GM23338 (cell line): Measurements from ENCODE around the gene PTGIR. TPM values are rescaled to one million over a fixed set of nuclear protein-coding genes. Genes with fewer than 3 reads are reported as not detected.

Experiments
- ATAC-seq: fragments of 200-7000 bp; cut with Tn5 transposase; 3 replicates; pipeline ENCODE4 v1.9.1; 2020
- DNase-seq: peaks from one replicate; pipeline ENCODE4 v3.0.0-alpha.2; 2015; ENCODE audit warnings: low spot score
- H2AFZ ChIP-seq: fragments of 200-600 bp; sonication (generic); 2 replicates; pipeline ENCODE4 v1.8.0; 2016; ENCODE audit warnings: antibody characterized with exemption, mild to moderate bottlenecking, moderate library complexity
- H3F3A ChIP-seq: fragments of 200-600 bp; sonication (generic); replicated peaks from 2 replicates; pipeline ENCODE4 v1.8.0; 2017; ENCODE audit warnings: antibody characterized with exemption, mixed run types, low read depth
- H3K27ac ChIP-seq: fragments of 200-600 bp; sonication (generic); 2 replicates; pipeline ENCODE4 v1.6.1; 2016; ENCODE audit warnings: low read depth
- H3K27me3 ChIP-seq: fragments of 200-600 bp; sonication (generic); 2 replicates; pipeline ENCODE4 v1.8.0; 2016; ENCODE audit warnings: mild to moderate bottlenecking, mixed run types, moderate library complexity; ENCODE audit not compliant: insufficient read depth
- H3K36me3 ChIP-seq: fragments of 200-600 bp; sonication (generic); 2 replicates; pipeline ENCODE4 v1.8.0; 2016; ENCODE audit warnings: mild to moderate bottlenecking; ENCODE audit not compliant: insufficient read depth
- H3K4me1 ChIP-seq: fragments of 200-600 bp; sonication (generic); 2 replicates; pipeline ENCODE4 v1.8.0; 2016; ENCODE audit warnings: mild to moderate bottlenecking, moderate library complexity; ENCODE audit not compliant: insufficient read depth
- H3K4me2 ChIP-seq: fragments of 200-600 bp; sonication (generic); 2 replicates; pipeline ENCODE4 v1.7.1; 2017; ENCODE audit warnings: mixed run types
- H3K4me3 ChIP-seq: fragments of 200-600 bp; sonication (generic); 2 replicates; pipeline ENCODE4 v1.6.1; 2016; ENCODE audit warnings: mixed run types
- H3K79me2 ChIP-seq: fragments of 200-600 bp; sonication (generic); replicated peaks from 2 replicates; pipeline ENCODE4 v1.8.0; 2017; ENCODE audit warnings: mild to moderate bottlenecking; ENCODE audit not compliant: insufficient read depth
- H3K9me2 ChIP-seq: fragments of 200-600 bp; sonication (generic); 2 replicates; pipeline ENCODE4 v1.8.0; 2017; ENCODE audit not compliant: insufficient read depth
- H4K20me1 ChIP-seq: fragments of 200-600 bp; sonication (generic); replicated peaks from 2 replicates; pipeline ENCODE4 v1.8.0; 2017; ENCODE audit warnings: mild to moderate bottlenecking; ENCODE audit not compliant: insufficient read depth
- H3K27ac Mint-ChIP-seq: 2 replicates; pipeline ENCODE4 v1.8.0; 2020; ENCODE audit warnings: inconsistent platforms, mild to moderate bottlenecking, moderate library complexity, mixed read lengths
- H3K27me3 Mint-ChIP-seq: 3 replicates; pipeline ENCODE4 v1.8.0; 2022; ENCODE audit warnings: low read depth, mild to moderate bottlenecking, moderate library complexity, mixed read lengths, inconsistent platforms; ENCODE audit not compliant: insufficient read depth, poor library complexity
- H3K36me3 Mint-ChIP-seq: 3 replicates; pipeline ENCODE4 v1.8.0; 2021; ENCODE audit warnings: low read depth, mild to moderate bottlenecking, inconsistent platforms, moderate library complexity, mixed read lengths
- H3K4me1 Mint-ChIP-seq: 3 replicates; pipeline ENCODE4 v1.8.0; 2020; ENCODE audit warnings: mild to moderate bottlenecking, inconsistent platforms, mixed read lengths
- H3K4me3 Mint-ChIP-seq: 3 replicates; pipeline ENCODE4 v1.8.0; 2021; ENCODE audit warnings: moderate library complexity, mild to moderate bottlenecking, inconsistent platforms, mixed read lengths
- H3K9me3 Mint-ChIP-seq: 3 replicates; pipeline ENCODE4 v1.8.0; 2020; ENCODE audit warnings: moderate library complexity, mild to moderate bottlenecking, inconsistent platforms, mixed read lengths
- CTCF ChIP-seq, 2 experiments: fragments of 200-600 bp in 1 of 2; sonication (generic) in 1 of 2; conservative IDR thresholded peaks; 2 replicates each; pipeline versions ENCODE4 v1.5.1 to v1.6.1; 2016 to 2017; ENCODE audit warnings: antibody characterized with exemption in 2 of 2, low read depth in 2 of 2, mild to moderate bottlenecking in 2 of 2, moderate library complexity in 1 of 2
- POLR2AphosphoS5 ChIP-seq: IDR thresholded peaks from 2 replicates; pipeline ENCODE4 v1.6.1; 2016; ENCODE audit warnings: antibody characterized with exemption, low read depth
- ZNF331 ChIP-seq: fragments of 250-450 bp; sonication (Bioruptor Pico); IDR thresholded peaks from 2 replicates; pipeline ENCODE4 v1.5.0; 2020; ENCODE audit warnings: low read depth, mild to moderate bottlenecking, moderate library complexity
- polyA plus RNA-seq: library from polyadenylated mRNA; unstranded; fragments of >200 nt; fragmentation: Nextera tagmentation; extraction: Ambion mirVana; gene quantifications from 2 replicates; pipeline ENCODE4 v1.2.1, GENCODE V29; 2016
- total RNA-seq: library from RNA; depleted of rRNA; stranded (reverse); fragments of >200 nt; shearing (Covaris generic); gene quantifications from 2 replicates; pipeline ENCODE4 v1.2.3, GENCODE V29; 2014
- TF ChIP-seq, protein P1 (sequence below): IDR thresholded peaks from one replicate; pipeline ENCODE4 v1.6.1; 2018; ENCODE audit warnings: antibody characterized with exemption; ENCODE audit not compliant: unreplicated experiment

Gene PTGIR
- total and polyA plus RNA-seq, 2 experiments from 2014 or later = not detected

DNA sequence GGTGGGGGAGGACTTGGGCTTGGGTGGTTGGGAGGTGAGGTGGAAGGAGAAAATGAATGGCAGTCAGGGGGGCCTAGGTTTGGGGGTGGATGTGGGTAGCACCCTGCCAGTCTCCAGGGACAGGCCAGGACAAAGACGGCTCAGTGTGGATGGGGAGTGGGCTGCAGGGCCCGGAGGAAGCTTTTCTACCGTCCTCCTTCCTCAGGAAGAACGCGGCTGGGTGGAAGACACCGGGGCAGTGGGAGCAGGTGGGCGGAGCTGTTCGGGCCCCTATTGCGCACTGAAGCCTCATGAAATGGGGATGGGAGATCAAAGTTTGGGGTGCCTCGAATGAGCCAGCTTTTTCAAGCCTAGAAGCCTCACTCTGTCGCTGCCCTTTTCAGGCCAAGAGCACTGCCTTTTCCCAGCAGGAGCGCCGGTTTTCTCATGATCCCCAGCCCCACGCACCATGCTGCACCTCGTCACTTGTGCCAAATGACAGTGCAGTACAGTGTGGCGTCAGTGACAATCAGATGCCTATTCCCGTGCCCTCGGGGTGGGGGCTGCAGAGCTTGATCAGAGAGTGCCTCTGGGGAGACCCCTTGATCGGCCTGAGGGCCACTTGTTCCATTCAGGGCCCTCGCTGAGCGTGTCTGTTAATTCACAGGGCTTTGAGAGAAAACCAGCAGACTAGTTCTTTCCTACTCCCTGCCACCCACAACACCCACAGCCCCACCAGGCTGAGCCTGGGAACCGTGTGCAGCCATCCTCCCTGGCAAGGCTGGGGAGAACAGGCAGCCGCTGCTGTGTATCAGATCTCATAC, 22.3 kb downstream of the PTGIR start (continued):
- TF ChIP-seq CTCF (conservative IDR thresholded peaks at IDR 0.05; ENCODE audit: low read depth in 2 of 2) = no peak
- TF ChIP-seq, protein P1, sequence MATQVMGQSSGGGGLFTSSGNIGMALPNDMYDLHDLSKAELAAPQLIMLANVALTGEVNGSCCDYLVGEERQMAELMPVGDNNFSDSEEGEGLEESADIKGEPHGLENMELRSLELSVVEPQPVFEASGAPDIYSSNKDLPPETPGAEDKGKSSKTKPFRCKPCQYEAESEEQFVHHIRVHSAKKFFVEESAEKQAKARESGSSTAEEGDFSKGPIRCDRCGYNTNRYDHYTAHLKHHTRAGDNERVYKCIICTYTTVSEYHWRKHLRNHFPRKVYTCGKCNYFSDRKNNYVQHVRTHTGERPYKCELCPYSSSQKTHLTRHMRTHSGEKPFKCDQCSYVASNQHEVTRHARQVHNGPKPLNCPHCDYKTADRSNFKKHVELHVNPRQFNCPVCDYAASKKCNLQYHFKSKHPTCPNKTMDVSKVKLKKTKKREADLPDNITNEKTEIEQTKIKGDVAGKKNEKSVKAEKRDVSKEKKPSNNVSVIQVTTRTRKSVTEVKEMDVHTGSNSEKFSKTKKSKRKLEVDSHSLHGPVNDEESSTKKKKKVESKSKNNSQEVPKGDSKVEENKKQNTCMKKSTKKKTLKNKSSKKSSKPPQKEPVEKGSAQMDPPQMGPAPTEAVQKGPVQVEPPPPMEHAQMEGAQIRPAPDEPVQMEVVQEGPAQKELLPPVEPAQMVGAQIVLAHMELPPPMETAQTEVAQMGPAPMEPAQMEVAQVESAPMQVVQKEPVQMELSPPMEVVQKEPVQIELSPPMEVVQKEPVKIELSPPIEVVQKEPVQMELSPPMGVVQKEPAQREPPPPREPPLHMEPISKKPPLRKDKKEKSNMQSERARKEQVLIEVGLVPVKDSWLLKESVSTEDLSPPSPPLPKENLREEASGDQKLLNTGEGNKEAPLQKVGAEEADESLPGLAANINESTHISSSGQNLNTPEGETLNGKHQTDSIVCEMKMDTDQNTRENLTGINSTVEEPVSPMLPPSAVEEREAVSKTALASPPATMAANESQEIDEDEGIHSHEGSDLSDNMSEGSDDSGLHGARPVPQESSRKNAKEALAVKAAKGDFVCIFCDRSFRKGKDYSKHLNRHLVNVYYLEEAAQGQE = no peak

DNA sequence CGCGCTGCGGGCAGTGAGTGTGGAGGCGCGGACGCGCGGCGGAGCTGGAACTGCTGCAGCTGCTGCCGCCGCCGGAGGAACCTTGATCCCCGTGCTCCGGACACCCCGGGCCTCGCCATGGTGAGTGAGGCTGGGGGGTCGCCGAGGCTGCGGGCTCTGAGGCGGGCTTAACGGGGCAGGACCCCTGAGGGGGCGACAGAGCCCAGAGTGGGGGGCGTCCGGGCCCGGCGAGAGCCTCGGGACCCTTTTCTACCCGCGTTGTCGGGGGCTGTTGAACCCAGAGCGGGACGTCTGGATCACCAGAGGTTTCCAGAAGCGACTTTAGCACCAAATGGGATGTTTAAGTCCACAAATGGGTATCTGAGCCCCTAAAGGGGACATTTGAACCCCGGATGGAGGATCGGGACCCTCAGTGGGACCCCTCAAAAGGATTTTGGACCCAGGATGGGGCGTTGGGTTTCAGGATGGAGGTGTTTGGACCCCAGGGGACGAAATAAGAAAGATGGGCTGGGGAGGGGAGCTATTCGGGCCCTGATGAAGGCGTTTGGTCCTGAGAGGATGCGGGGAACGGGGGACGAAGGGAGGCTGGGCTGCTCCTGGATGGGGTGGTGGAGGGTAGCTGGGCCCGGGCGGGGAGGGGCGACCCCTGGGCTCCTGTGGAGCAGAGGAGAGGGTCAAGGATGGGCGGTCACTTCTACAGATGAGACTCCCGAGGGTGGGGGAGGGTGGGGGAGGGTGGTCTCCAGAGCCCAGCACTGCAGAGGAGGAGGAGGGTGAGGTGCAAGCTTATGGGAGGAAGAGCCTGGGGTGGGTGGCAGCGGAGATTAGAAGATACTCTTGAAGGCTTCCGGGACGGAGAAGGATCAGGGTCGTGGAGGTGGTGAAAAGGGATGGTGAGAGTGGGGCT, 23.3 kb downstream of the PTGIR start, which contains the start of gene CALM3:
Gene CALM3, plus strand, starts transcription at position 13 of the 907 bp plus-strand sequence. Its CDS starts 105 bp downstream, at position 118.
- Histone ChIP-seq H3K4me3 (peak within 1 kb of the TSS; percentile 100), H2AFZ (peak within 1 kb of the TSS; percentile 73), H3K9me2 (no peaks in the 10 kb centered on the region), H3K4me1 (peaks cover 11% of the 10 kb centered on the region), H4K20me1 (peaks cover 21% of the 10 kb centered on the region), H3K27ac (peak within 1 kb of the TSS; percentile 94), H3K36me3 (peaks cover 2% of the 10 kb centered on the region; the same call in 1 of the 2 replicates), H3K4me2 (peak within 1 kb of the TSS; percentile 93), H3K79me2 (peaks cover 39% of the 10 kb centered on the region), H3K27me3 (no peaks in the 10 kb centered on the region), H3F3A (no peaks in the 10 kb centered on the region)
- peaks cover 5% of the 10 kb centered on the region; the same call in 2 of the 3 replicates for H3K36me3 Mint-ChIP-seq
- H3K4me1 Mint-ChIP-seq = peaks cover 25% of the 10 kb centered on the region
- peak within 1 kb of the TSS; percentile 100 for H3K27ac Mint-ChIP-seq
- peak; percentile 13 for ATAC-seq
- DNase-seq = peak; percentile 42
- H3K9me3 Mint-ChIP-seq = peaks cover 2% of the 10 kb centered on the region; the same call in 1 of the 3 replicates
- peaks cover 13% of the 10 kb centered on the region for H3K27me3 Mint-ChIP-seq
- TF ChIP-seq ZNF331 (CRISPR knock-in tag) = no peak
- TF ChIP-seq, protein P1 = no peak
- TF ChIP-seq POLR2AphosphoS5 = peak; percentile 62
- peak within 1 kb of the TSS; percentile 96 for H3K4me3 Mint-ChIP-seq
